NCI-H2171 treated with DMSO at 0.1 percent for 48 hours (cell line): ENCODE measurements around the gene ZSCAN18.

Experiments
- DNase-seq: peaks from one replicate; lab custom pipeline; 2025; lab: John Stamatoyannopoulos, UW

The ZSCAN18 gene

GRCh38 chr19:58044391-58044790 lies 53.6 kb downstream of the ZSCAN18 start:
- DNase-seq = no peak

DNA sequence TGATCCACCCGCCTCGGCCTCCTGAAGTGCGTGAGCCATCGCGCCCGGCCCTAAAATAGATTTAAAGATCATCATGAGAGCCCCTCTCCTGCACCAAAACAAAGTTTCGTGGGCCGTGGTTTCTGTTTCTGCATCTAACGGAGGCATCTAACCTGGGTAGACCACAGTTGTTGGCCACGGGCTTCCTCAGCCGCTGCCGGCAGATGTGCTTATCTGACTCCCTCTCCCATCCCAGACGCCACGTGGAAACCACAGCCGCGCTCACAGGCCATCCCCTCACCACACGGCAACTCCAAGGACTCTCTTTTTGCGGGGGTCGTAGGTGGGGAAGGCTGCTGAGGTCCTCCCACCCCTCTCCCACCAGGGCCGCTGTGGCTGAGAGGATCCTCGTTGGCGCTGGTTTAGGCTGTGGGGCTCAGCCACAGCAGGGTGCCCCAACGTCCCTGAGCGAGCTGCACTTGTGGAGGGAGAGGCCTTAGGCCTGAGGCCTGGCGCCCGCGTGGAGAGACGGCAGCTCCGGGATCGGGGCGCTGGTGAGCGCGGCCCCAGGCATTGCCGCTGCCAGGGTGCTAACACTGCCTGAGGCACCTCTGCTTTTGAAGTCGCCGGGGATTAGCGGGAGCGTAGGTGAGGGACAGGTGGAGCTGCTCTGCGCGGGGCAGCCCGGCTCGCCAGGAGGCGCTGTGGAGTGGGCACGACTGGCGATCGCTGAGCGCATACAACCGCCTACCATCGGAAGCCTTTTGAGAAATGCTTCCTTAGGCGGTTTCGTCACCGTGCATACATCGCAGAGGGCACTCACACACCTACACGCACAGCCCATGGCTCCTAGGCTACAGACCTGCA lies 55.3 kb downstream of the ZSCAN18 start:
- no peak for DNase-seq

DNA sequence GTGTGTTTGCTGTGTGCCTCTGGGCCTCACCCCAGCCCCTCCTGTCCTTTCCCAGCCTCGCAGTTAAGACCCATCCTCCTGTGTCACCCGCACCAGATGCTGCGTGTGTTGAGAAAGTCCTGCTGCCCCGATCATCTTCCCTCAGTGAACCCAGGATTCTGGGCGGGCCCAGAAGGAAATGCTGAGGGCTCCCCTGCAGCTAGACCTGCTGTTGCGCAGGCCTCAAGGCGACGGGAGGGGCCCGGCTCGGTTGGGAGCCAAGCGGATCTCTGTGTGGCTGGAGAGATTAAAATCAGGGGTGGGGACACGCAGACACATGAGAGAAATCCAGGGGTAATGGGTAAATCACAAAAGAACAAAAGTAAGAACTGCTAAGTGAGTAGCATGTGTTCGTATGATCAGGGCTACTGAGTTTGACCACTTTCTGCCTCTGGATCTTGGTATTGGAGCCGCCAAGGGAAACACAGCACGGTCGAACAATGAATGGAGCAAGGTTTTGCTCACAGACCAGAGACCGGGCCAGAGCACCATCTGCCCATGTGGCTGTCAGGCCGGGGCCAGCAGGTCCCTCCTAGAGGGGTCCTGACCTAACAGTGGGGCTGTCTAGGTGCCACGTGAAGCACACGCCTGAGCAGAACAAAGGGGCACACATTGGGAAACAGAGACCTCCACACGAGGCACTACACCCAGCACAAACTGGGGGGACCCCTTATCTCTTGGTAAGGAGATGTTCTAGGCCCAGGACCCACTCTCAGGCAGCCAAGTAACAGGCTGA lies 57.1 kb downstream of the ZSCAN18 start:
- DNase-seq = no peak

DNA sequence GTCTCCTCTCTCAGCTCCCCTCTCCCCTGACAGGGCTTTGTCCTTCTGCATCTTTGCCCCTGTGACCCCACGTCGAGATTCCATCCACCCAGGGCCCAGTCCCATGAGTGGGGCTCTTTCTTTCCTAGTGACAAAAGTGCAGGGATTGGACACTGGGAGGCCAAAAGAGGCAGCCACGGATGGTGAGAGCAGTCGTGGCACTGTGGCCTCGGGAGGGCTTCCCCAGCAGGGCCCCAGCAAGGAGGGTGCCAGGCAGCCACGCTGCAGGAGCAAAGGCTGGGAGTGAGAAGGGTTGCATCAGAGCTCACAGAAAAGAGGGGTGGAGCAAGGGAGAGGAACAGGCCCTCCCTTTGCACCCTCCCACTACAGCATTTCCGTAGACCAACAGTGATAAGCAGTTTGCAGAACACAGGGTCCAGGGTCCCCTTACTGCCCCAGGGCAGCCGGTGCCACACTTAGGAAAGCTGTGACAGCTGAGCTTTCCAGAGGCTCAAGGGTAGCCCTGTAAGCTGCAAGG lies 59.3 kb downstream of the ZSCAN18 start:
- DNase-seq = no peak

DNA sequence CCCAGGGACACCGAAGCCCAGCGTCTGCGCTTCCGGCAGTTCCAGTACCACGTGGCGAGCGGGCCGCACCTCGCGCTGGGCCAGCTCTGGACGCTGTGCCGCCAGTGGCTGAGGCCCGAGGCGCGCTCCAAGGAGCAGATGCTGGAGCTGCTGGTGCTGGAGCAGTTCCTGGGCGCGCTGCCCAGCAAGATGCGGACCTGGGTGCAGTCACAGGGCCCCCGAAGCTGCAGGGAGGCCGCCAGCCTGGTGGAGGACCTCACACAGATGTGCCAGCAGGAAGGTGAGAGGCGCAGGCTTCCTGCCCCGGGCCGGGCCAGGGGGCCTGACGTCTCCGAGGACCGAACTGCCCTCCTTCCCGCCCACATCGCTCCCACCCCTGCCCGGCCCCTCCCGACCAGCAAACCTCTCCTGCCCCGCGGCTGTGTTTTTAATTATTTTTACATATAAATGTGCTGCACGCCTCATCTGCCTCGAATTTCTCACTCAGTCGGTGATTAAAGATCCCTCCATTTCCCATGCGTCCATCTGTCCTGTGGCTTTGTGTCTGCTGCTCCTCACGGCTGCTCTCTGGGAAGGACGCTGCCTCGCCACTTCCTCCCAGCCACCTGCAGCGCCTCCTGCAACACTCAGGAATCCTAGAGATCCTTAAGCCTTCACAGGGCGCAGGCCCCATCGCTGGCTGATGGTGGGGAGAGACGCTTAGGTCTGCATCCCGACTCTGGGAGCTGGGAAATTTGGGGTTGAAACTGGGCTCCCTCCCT lies 59.9 kb downstream of the ZSCAN18 start:
- DNase-seq = no peak

DNA sequence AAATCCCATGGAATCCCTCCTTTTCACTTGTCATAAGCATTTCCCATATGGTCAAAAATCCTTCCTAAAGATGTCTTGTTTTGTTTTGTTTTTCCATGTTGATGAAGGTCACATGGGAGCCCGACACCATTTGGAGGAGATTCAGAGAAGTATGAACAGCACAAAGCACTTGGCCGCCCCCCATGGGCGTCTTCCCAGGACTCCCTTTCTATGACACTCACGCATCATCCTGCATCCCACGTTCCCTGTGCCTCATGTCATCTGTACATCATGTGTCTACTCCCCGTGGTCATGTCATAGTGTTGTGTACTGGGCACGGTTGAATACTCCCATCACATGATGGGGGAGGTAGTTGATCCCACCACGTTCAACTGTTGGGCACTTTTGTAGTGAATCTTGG lies 62.2 kb downstream of the ZSCAN18 start:
- no peak for DNase-seq

DNA sequence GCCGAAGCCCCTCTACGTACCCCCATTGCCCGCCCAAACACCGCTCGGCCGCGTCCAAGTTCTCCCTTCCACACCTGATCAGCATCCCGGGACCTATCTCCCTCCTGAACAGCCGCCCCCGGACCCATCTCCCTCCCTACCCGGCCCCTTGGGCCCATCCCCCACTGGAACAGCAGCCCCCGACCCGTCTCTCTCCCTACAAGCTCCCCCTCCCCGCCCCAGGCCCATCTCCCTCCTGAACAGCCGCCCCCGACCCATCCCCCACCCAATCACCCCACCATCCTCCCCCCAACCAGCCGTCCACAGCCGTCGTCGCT lies 63.6 kb downstream of the ZSCAN18 start:
- no peak for DNase-seq
